Sigmoid colon (tissue), 4 donors: ENCODE results near the gene PCDHAC2.

ENCODE experiments used
- EP300 ChIP-seq, 4 donors: sonication (generic); formaldehyde crosslinking; IDR thresholded peaks; one replicate each; pipeline ENCODE4 v1.6.1; 2017; ENCODE audit warnings: antibody characterized with exemption in 4 of 4
- TF ChIP-seq, protein P1 (sequence below), 4 experiments: fragments of 450-650 bp in 3 of 4; fragments of 200-600 bp in 1 of 4; IDR thresholded peaks; one replicate each; pipeline ENCODE4 v1.5.1; 2016 to 2019; ENCODE audit warnings: antibody characterized with exemption in 4 of 4, mild to moderate bottlenecking in 3 of 4, moderate library complexity in 2 of 4

DNA sequence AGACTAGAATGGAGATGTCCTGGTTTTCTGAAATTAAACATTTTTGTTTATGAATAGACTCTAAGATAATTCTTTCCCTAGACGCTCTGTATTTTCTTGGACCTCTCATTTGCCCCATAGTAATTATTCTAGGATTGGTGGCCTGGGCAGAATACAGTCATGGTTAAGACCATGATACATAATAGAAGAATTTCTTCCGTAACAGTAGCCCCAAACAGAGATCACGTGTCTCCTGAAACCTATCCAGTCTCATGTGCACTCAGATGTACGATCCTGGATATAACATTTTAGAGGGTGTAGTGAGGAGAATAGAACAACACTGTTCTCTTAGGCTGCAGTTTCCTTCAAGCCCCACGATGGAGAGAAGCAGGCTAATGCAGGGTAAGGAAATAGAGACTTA is 22.3 kb downstream of the PCDHAC2 start:
- TF ChIP-seq, protein P1, sequence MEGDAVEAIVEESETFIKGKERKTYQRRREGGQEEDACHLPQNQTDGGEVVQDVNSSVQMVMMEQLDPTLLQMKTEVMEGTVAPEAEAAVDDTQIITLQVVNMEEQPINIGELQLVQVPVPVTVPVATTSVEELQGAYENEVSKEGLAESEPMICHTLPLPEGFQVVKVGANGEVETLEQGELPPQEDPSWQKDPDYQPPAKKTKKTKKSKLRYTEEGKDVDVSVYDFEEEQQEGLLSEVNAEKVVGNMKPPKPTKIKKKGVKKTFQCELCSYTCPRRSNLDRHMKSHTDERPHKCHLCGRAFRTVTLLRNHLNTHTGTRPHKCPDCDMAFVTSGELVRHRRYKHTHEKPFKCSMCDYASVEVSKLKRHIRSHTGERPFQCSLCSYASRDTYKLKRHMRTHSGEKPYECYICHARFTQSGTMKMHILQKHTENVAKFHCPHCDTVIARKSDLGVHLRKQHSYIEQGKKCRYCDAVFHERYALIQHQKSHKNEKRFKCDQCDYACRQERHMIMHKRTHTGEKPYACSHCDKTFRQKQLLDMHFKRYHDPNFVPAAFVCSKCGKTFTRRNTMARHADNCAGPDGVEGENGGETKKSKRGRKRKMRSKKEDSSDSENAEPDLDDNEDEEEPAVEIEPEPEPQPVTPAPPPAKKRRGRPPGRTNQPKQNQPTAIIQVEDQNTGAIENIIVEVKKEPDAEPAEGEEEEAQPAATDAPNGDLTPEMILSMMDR (IDR thresholded peaks at IDR 0.05) = no peak
- TF ChIP-seq EP300 (IDR thresholded peaks at IDR 0.05) = no peak
